Esophagus squamous epithelium (tissue), 4 donors: ENCODE results near the gene A1CF.

Experiments used
- POLR2A ChIP-seq, 4 donors: fragments of 450-650 bp; IDR thresholded peaks; one replicate each; pipeline ENCODE4 v1.6.1; 2017; ENCODE audit warnings: antibody characterized with exemption in 4 of 4, mild to moderate bottlenecking in 4 of 4, moderate library complexity in 3 of 4
- TF ChIP-seq, protein P1 (sequence below), 6 experiments: fragments of 450-650 bp in 4 of 6; fragments of 200-600 bp in 2 of 6; sonication (generic) in 2 of 6; IDR thresholded peaks; one replicate each; pipeline ENCODE4 v1.5.1; 2016 to 2019; ENCODE audit warnings: antibody characterized with exemption in 6 of 6, mild to moderate bottlenecking in 4 of 6, moderate library complexity in 4 of 6

DNA sequence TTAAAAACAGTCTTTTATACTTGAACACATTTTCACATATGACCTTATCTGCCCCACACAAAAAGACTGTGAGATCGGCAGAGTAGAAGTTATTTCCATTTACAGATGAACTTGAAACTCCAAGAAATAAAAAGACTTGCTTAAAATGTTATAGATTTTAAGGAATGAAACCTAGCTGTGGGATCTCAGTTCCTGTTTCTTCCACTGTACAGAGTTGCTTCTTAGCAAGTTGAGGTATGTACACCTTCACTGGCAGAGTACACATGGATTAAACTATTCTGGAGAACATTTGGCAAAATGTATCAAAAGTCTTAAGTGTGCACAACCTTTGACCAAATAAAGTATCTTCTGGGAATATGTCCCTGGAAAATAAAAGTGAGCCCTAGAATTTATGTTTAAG lies 48.3 kb downstream of the A1CF start:
- TF ChIP-seq POLR2A (IDR thresholded peaks at IDR 0.05), result no peak
- TF ChIP-seq, protein P1, sequence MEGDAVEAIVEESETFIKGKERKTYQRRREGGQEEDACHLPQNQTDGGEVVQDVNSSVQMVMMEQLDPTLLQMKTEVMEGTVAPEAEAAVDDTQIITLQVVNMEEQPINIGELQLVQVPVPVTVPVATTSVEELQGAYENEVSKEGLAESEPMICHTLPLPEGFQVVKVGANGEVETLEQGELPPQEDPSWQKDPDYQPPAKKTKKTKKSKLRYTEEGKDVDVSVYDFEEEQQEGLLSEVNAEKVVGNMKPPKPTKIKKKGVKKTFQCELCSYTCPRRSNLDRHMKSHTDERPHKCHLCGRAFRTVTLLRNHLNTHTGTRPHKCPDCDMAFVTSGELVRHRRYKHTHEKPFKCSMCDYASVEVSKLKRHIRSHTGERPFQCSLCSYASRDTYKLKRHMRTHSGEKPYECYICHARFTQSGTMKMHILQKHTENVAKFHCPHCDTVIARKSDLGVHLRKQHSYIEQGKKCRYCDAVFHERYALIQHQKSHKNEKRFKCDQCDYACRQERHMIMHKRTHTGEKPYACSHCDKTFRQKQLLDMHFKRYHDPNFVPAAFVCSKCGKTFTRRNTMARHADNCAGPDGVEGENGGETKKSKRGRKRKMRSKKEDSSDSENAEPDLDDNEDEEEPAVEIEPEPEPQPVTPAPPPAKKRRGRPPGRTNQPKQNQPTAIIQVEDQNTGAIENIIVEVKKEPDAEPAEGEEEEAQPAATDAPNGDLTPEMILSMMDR (IDR thresholded peaks at IDR 0.05), result no peak
